ENCODE measurements around the gene EID3.
"Not testable (repeated sequence)": the region's sequence is repeated elsewhere in the genome, so short reads cannot be mapped to it uniquely, and the experiment has no call there.

Gene EID3

GRCh38 chr12:104319028-104319427 lies 15.5 kb downstream of the EID3 start:
- H3K27ac ChIP-seq, result no peak overlapping the region
- TF ChIP-seq, protein P1, sequence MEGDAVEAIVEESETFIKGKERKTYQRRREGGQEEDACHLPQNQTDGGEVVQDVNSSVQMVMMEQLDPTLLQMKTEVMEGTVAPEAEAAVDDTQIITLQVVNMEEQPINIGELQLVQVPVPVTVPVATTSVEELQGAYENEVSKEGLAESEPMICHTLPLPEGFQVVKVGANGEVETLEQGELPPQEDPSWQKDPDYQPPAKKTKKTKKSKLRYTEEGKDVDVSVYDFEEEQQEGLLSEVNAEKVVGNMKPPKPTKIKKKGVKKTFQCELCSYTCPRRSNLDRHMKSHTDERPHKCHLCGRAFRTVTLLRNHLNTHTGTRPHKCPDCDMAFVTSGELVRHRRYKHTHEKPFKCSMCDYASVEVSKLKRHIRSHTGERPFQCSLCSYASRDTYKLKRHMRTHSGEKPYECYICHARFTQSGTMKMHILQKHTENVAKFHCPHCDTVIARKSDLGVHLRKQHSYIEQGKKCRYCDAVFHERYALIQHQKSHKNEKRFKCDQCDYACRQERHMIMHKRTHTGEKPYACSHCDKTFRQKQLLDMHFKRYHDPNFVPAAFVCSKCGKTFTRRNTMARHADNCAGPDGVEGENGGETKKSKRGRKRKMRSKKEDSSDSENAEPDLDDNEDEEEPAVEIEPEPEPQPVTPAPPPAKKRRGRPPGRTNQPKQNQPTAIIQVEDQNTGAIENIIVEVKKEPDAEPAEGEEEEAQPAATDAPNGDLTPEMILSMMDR (IDR thresholded peaks at IDR 0.05), result no peak
- DNase-seq (ENCODE audit: low spot score), result no peak
- H3K4me3 ChIP-seq, result no peak overlapping the region

- TF ChIP-seq, protein P1 (IDR thresholded peaks at IDR 0.05), result no peak
- Histone ChIP-seq H3K4me3 (no peak overlapping the region), H3K27ac (no peak overlapping the region)
- no peak for DNase-seq (ENCODE audit: low spot score)
These were observed 16.5 kb downstream of the EID3 start for GRCh38 chr12:104319918-104320626.

- TF ChIP-seq, protein P1 (IDR thresholded peaks at IDR 0.05), result no peak
- Histone ChIP-seq H3K4me3 (no peak overlapping the region), H3K27ac (no peak overlapping the region)
- no peak for DNase-seq (ENCODE audit: low spot score)
These were observed 17.1 kb downstream of the EID3 start for GRCh38 chr12:104320627-104321024.

GRCh38 chr12:104321949-104322348 lies 18.4 kb downstream of the EID3 start:
- H3K4me3 ChIP-seq, result no peak overlapping the region
- no peak for DNase-seq (ENCODE audit: low spot score)
- no peak overlapping the region for H3K27ac ChIP-seq
- TF ChIP-seq, protein P1 (IDR thresholded peaks at IDR 0.05), result no peak

DNA sequence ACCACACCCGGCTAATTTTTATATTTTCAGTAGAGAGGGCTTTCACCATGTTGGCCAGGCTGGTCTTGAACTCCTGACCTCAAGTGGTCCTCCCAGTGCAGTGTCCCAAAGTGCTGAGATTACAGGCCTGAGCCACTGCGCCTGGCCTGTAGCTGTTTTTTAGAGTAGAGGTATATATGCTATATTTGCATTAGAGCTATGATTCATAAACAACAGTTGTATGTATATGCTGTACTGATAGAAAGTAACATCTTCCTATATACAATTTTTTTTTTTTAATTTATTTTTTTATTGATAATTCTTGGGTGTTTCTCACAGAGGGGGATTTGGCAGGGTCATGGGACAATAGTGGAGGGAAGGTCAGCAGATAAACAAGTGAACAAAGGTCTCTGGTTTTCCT lies 19.0 kb downstream of the EID3 start:
- H3K4me3 ChIP-seq; H3K27ac ChIP-seq; DNase-seq (ENCODE audit: low spot score): not testable (repeated sequence)

GRCh38 chr12:104323899-104324298 lies 20.4 kb downstream of the EID3 start:
- no peak overlapping the region for H3K4me3 ChIP-seq
- H3K27ac ChIP-seq, result no peak overlapping the region
- TF ChIP-seq, protein P1 (IDR thresholded peaks at IDR 0.05), result no peak
- DNase-seq (ENCODE audit: low spot score), result no peak

GRCh38 chr12:104328278-104328677 lies 24.7 kb downstream of the EID3 start:
- not testable (repeated sequence) for H3K4me3 ChIP-seq; DNase-seq (ENCODE audit: low spot score); H3K27ac ChIP-seq

- H3K4me3 ChIP-seq, result no peak overlapping the region
- TF ChIP-seq, protein P1 (IDR thresholded peaks at IDR 0.05), result no peak
- no peak overlapping the region for H3K27ac ChIP-seq
- no peak for DNase-seq (ENCODE audit: low spot score)
These were observed 25.3 kb downstream of the EID3 start for GRCh38 chr12:104328790-104329189.

Measured in coronary artery (tissue), 2 donors.